ENCODE results near the gene PHC2.

DNA sequence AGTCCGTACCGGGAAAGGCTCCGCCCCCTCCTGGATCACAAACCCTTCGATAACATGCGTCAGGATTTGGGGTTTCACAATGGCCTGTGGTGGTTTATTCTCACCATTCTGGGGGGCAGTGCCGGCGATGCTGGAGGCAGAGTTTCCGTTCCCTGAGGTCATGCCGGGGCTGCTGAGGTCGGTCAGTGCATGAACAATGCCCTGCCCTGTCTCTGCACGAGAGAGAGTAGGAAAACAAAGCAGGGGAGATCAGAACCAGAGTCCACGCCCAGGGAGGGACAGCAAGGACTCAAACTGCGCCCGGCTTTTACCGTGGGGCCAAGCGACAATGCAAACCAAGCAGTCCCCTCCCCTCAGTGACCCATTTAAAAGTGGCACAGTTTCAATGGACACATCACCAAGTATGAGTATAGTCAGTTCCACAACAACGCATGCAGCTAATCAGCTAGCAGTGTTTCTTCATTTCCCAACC lies 96.8 kb downstream of the PHC2 start:
- TF ChIP-seq, protein P1, sequence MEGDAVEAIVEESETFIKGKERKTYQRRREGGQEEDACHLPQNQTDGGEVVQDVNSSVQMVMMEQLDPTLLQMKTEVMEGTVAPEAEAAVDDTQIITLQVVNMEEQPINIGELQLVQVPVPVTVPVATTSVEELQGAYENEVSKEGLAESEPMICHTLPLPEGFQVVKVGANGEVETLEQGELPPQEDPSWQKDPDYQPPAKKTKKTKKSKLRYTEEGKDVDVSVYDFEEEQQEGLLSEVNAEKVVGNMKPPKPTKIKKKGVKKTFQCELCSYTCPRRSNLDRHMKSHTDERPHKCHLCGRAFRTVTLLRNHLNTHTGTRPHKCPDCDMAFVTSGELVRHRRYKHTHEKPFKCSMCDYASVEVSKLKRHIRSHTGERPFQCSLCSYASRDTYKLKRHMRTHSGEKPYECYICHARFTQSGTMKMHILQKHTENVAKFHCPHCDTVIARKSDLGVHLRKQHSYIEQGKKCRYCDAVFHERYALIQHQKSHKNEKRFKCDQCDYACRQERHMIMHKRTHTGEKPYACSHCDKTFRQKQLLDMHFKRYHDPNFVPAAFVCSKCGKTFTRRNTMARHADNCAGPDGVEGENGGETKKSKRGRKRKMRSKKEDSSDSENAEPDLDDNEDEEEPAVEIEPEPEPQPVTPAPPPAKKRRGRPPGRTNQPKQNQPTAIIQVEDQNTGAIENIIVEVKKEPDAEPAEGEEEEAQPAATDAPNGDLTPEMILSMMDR (tag by site-specific recombination; IDR thresholded peaks at IDR 0.05) = no peak
- TF ChIP-seq ZNF10 (tag by site-specific recombination; IDR thresholded peaks at IDR 0.05) (no peak), ZNF530 (tag by site-specific recombination; IDR thresholded peaks at IDR 0.05; ENCODE audit: low read depth) (no peak), ZNF302 (tag by site-specific recombination; IDR thresholded peaks at IDR 0.05; ENCODE audit: low read depth) (no peak), MEIS1 (CRISPR knock-in tag; IDR thresholded peaks at IDR 0.05; ENCODE audit: borderline replicate concordance) (no peak), KLF1 (tag by site-specific recombination; IDR thresholded peaks at IDR 0.05) (no peak)
- TF ChIP-seq, protein P2, sequence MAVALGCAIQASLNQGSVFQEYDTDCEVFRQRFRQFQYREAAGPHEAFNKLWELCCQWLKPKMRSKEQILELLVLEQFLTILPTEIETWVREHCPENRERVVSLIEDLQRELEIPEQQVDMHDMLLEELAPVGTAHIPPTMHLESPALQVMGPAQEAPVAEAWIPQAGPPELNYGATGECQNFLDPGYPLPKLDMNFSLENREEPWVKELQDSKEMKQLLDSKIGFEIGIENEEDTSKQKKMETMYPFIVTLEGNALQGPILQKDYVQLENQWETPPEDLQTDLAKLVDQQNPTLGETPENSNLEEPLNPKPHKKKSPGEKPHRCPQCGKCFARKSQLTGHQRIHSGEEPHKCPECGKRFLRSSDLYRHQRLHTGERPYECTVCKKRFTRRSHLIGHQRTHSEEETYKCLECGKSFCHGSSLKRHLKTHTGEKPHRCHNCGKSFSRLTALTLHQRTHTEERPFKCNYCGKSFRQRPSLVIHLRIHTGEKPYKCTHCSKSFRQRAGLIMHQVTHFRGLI (tag by site-specific recombination; IDR thresholded peaks at IDR 0.05) = no peak
- TF ChIP-seq, protein P3, sequence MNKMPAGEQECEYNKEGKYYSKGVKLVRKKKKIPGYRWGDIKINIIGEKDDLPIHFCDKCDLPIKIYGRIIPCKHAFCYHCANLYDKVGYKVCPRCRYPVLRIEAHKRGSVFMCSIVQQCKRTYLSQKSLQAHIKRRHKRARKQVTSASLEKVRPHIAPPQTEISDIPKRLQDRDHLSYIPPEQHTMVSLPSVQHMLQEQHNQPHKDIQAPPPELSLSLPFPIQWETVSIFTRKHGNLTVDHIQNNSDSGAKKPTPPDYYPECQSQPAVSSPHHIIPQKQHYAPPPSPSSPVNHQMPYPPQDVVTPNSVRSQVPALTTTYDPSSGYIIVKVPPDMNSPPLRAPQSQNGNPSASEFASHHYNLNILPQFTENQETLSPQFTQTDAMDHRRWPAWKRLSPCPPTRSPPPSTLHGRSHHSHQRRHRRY (tag by site-specific recombination; IDR thresholded peaks at IDR 0.05) = no peak
